DOHH2 (cell line): ENCODE measurements around the gene RCOR1.

Source experiments
- H3F3A ChIP-seq: fragments of 200-600 bp; sonication (generic), shearing (Covaris generic); 2 replicates; pipeline ENCODE4 v1.6.0; 2016; ENCODE audit warnings: antibody characterized with exemption, mild to moderate bottlenecking; ENCODE audit not compliant: control insufficient read depth, insufficient read depth
- H3K27ac ChIP-seq: fragments of 200-600 bp; sonication (generic); 2 replicates; pipeline ENCODE4 v1.5.1; 2014; ENCODE audit warnings: low read depth, mild to moderate bottlenecking, low read length, moderate library complexity
- H3K27me3 ChIP-seq: fragments of 200-600 bp; sonication (generic); 2 replicates; pipeline ENCODE4 v1.6.1; 2014; ENCODE audit warnings: mild to moderate bottlenecking, low read length, mixed read lengths; ENCODE audit not compliant: control insufficient read depth
- H3K36me3 ChIP-seq: fragments of 200-600 bp; sonication (generic); 2 replicates; pipeline ENCODE4 v1.6.1; 2014; ENCODE audit warnings: mild to moderate bottlenecking, low read length, moderate library complexity, mixed read lengths; ENCODE audit not compliant: control insufficient read depth
- H3K4me1 ChIP-seq: fragments of 200-600 bp; sonication (generic); 2 replicates; pipeline ENCODE4 v1.6.1; 2014; ENCODE audit warnings: mild to moderate bottlenecking, low read length, mixed read lengths; ENCODE audit not compliant: control insufficient read depth
- H3K4me2 ChIP-seq: fragments of 200-600 bp; sonication (generic); 2 replicates; pipeline ENCODE4 v1.6.0; 2014; ENCODE audit warnings: mild to moderate bottlenecking, low read length, moderate library complexity
- H3K4me3 ChIP-seq: fragments of 200-600 bp; sonication (generic); 2 replicates; pipeline ENCODE4 v1.5.1; 2014; ENCODE audit warnings: mild to moderate bottlenecking, low read length, mixed read lengths
- H3K79me2 ChIP-seq: fragments of 200-600 bp; sonication (generic); 2 replicates; pipeline ENCODE4 v1.6.1; 2014; ENCODE audit warnings: mild to moderate bottlenecking, low read length, mixed read lengths; ENCODE audit not compliant: control insufficient read depth
- H3K9me2 ChIP-seq: fragments of 200-600 bp; sonication (generic); replicated peaks from 2 replicates; pipeline ENCODE4 v1.6.1; 2014; ENCODE audit warnings: mild to moderate bottlenecking, low read length, mixed read lengths; ENCODE audit not compliant: control insufficient read depth
- H3K9me3 ChIP-seq: fragments of 200-600 bp; sonication (generic); 2 replicates; pipeline ENCODE4 v1.6.1; 2014; ENCODE audit warnings: antibody characterized with exemption, low read length, mixed read lengths; ENCODE audit not compliant: control insufficient read depth, insufficient read depth
- H4K20me1 ChIP-seq: fragments of 200-600 bp; sonication (generic); 2 replicates; pipeline ENCODE4 v1.6.0; 2014; ENCODE audit warnings: low read depth, mild to moderate bottlenecking, antibody characterized with exemption, low read length, moderate library complexity; ENCODE audit not compliant: control insufficient read depth, insufficient read depth
- EZH2phosphoT487 ChIP-seq: fragments of 200-600 bp; sonication (generic); IDR thresholded peaks from 2 replicates; pipeline ENCODE4 v1.6.1; 2017; ENCODE audit warnings: borderline replicate concordance, mild to moderate bottlenecking, antibody characterized with exemption, low read length, moderate library complexity, mixed read lengths
- TF ChIP-seq, protein P1 (sequence below): fragments of 200-600 bp; sonication (generic); IDR thresholded peaks from one replicate; pipeline ENCODE4 v1.5.1; 2014; ENCODE audit warnings: antibody characterized with exemption, mild to moderate bottlenecking, low read depth, low read length; ENCODE audit not compliant: poor library complexity, severe bottlenecking

The RCOR1 gene

DNA sequence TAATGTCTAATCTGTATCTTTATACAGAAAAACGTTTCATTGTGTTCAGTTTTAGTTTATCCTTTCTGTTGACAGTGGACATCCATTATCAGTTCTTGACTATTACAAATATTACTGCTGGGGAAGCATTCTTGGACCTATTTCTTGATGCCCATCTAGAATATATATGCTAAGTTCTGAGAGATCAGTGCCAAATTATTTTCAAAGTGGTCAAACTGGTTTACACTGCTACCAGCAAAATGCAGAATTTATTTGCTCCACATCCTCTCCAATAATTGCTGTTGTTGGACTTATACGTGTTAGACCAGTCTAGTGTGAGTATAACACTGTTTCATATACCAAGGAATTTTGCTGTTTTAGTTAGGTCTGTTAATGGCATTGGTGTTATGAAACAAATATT lies 99.3 kb downstream of the RCOR1 start:
- peaks cover 45% of the 10 kb centered on the region for H3K4me1 ChIP-seq
- H3K4me3 ChIP-seq, result no peak overlapping the region
- TF ChIP-seq, protein P1, sequence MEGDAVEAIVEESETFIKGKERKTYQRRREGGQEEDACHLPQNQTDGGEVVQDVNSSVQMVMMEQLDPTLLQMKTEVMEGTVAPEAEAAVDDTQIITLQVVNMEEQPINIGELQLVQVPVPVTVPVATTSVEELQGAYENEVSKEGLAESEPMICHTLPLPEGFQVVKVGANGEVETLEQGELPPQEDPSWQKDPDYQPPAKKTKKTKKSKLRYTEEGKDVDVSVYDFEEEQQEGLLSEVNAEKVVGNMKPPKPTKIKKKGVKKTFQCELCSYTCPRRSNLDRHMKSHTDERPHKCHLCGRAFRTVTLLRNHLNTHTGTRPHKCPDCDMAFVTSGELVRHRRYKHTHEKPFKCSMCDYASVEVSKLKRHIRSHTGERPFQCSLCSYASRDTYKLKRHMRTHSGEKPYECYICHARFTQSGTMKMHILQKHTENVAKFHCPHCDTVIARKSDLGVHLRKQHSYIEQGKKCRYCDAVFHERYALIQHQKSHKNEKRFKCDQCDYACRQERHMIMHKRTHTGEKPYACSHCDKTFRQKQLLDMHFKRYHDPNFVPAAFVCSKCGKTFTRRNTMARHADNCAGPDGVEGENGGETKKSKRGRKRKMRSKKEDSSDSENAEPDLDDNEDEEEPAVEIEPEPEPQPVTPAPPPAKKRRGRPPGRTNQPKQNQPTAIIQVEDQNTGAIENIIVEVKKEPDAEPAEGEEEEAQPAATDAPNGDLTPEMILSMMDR, result no peak
- no peaks in the 10 kb centered on the region for H3K27me3 ChIP-seq
- no peaks in the 10 kb centered on the region for H3K9me2 ChIP-seq
- H4K20me1 ChIP-seq, result peaks cover 30% of the 10 kb centered on the region
- H3K9me3 ChIP-seq, result no peaks in the 10 kb centered on the region
- H3K27ac ChIP-seq, result no peak overlapping the region
- H3K4me2 ChIP-seq, result no peak overlapping the region
- H3K36me3 ChIP-seq, result peaks cover under 1% of the 10 kb centered on the region; the same call in 1 of the 2 replicates
- peaks cover 77% of the 10 kb centered on the region for H3K79me2 ChIP-seq
- H3F3A ChIP-seq, result peaks cover 15% of the 10 kb centered on the region

DNA sequence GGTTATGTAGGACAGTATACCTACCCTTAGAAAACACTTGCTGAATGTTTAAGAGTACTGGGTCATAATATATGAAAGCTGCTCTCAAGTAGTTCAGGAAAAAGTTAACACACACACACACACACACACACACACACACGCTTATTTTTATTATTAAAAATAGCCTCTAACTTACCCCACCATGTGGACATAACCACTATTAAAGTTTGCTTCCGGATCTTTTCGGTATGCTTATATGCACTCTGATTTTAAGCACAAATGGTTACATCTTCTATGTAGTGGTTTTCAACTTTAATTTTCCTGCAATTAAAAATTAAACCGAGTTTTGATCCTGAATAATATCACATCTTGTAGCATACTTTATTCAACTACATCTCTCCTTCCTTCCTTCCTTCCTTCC lies 99.9 kb downstream of the RCOR1 start:
- Histone ChIP-seq H3F3A (peaks cover 15% of the 10 kb centered on the region), H4K20me1 (peaks cover 30% of the 10 kb centered on the region), H3K9me2 (no peaks in the 10 kb centered on the region), H3K36me3 (peaks cover 3% of the 10 kb centered on the region; the same call in 1 of the 2 replicates), H3K4me2 (no peak overlapping the region), H3K4me1 (peaks cover 39% of the 10 kb centered on the region), H3K27me3 (no peaks in the 10 kb centered on the region), H3K27ac (no peak overlapping the region), H3K9me3 (no peaks in the 10 kb centered on the region), H3K79me2 (peaks cover 77% of the 10 kb centered on the region), H3K4me3 (no peak overlapping the region)
- no peak for TF ChIP-seq EZH2phosphoT487
- TF ChIP-seq, protein P1, result no peak

DNA sequence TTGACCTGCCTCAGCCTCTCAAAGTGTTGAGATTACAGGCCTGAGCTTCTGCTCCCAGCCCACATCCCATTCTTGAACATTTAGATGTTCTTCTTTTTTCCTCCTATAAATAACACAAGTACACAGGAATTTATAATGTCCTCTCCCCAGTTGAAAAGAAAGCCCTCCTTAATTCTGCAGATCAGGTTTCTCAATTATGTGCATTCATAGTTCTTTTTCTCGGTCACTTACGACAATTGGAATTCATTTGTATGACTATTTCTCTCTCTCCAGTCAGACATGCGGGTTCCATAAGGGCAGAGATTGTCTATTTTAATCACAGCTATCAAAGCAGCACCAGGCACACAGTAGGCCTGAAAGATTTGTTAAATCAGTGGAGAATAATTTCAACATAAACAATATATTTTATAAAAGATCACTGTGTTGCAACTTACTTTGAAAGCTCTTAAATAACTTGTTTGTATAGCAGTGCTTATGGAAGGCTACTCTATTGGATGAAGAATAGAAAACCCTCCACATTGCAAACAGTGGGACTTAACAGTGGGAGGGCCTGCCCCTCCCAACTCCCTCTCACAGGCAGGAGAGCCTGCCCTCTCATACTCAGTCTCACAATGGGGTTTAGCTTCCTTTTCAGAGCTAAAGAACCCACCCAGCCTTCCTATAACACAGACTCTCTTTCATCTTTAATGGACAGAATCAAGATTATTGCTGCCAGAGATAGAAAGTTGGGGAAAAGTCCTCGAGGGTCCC lies 100.7 kb downstream of the RCOR1 start:
- no peak overlapping the region for H3K4me3 ChIP-seq
- no peaks in the 10 kb centered on the region for H3K9me2 ChIP-seq
- peaks cover 3% of the 10 kb centered on the region; the same call in 1 of the 2 replicates for H3K36me3 ChIP-seq
- TF ChIP-seq, protein P1, result no peak
- no peak for TF ChIP-seq EZH2phosphoT487
- H4K20me1 ChIP-seq, result peaks cover 26% of the 10 kb centered on the region
- H3K9me3 ChIP-seq, result no peaks in the 10 kb centered on the region
- peaks cover 77% of the 10 kb centered on the region for H3K79me2 ChIP-seq
- no peaks in the 10 kb centered on the region for H3K27me3 ChIP-seq
- no peak overlapping the region for H3K27ac ChIP-seq
- peaks cover 31% of the 10 kb centered on the region for H3K4me1 ChIP-seq
- no peak overlapping the region for H3K4me2 ChIP-seq
- peaks cover 15% of the 10 kb centered on the region for H3F3A ChIP-seq
